ENCODE measurements around the gene DLG5. TPM values are rescaled to one million over a fixed set of nuclear protein-coding genes. Genes with fewer than 3 reads are reported as not detected.

The DLG5 gene
- total RNA-seq, 1 experiment from 2014 or later = 51.0 TPM

DNA sequence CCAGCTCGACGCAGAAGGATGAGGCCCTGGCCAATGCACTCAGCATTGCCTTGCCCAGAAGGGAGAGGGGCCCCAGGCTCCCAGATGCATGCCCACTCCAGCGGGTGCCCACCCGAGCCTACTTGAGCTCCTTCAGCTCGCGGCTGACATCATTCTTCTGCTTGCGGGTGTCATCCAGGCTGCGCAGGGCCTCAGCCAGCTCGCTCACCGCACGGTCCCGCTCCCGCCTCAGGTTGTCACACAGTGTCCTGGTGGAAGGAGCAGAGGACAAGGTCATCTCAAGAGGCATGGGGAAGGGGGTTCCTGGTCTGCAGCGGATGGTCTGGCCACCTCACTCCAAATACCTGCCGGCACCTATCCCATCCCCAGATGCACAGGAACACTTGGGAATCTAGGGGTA, 92.8 kb downstream of the DLG5 start:
- peaks cover 23% of the 10 kb centered on the region for H3K36me3 Mint-ChIP-seq (ENCODE audit: insufficient read depth, unreplicated experiment)
- no peak overlapping the region for H3K27ac Mint-ChIP-seq (ENCODE audit: unreplicated experiment)
- BruUV-seq (replicated peaks) = no TSS peak
- H3K4me3 Mint-ChIP-seq (ENCODE audit: low read depth, unreplicated experiment) = no peak overlapping the region
- H3K27me3 Mint-ChIP-seq (ENCODE audit: unreplicated experiment) = no peaks in the 10 kb centered on the region
- no peak for DNase-seq
- no peaks in the 10 kb centered on the region for H3K4me1 Mint-ChIP-seq (ENCODE audit: low read depth, unreplicated experiment)
- TF ChIP-seq, protein P1, sequence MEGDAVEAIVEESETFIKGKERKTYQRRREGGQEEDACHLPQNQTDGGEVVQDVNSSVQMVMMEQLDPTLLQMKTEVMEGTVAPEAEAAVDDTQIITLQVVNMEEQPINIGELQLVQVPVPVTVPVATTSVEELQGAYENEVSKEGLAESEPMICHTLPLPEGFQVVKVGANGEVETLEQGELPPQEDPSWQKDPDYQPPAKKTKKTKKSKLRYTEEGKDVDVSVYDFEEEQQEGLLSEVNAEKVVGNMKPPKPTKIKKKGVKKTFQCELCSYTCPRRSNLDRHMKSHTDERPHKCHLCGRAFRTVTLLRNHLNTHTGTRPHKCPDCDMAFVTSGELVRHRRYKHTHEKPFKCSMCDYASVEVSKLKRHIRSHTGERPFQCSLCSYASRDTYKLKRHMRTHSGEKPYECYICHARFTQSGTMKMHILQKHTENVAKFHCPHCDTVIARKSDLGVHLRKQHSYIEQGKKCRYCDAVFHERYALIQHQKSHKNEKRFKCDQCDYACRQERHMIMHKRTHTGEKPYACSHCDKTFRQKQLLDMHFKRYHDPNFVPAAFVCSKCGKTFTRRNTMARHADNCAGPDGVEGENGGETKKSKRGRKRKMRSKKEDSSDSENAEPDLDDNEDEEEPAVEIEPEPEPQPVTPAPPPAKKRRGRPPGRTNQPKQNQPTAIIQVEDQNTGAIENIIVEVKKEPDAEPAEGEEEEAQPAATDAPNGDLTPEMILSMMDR (IDR thresholded peaks at IDR 0.05; ENCODE audit: unreplicated experiment) = no peak
- CTCF ChIA-PET = interaction anchor here (0.7 kb wide), 1 partner anchor 160 kb away, joined by 3 read pairs; no protein-coding TSS in a partner anchor
- intact Hi-C loops (cut with micrococcal nuclease; ENCODE audit: unreplicated experiment) = no loop called here
- no peaks in the 10 kb centered on the region for H3K9me3 Mint-ChIP-seq (ENCODE audit: low read depth, unreplicated experiment)

DNA sequence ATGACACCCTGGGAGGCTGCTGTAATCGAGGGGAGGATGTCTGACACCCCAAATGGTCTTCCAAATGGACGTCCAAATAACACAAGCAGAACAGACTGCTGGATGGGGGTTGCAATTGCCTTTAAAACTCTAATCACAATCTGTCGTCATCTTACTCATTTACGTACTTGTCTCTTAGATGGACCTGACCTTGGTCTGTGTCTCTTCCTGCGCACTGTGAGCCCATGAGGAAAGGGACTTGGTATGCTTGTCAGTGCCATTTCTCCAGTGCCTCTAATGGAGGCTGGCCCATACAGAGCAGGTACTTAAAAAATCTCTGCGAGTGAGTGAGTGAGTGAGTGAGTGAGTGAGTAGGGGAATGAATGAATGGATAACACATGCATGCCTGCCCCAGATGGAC, 93.3 kb downstream of the DLG5 start:
- Mint-ChIP-seq H3K36me3 (ENCODE audit: insufficient read depth, unreplicated experiment) (peaks cover 20% of the 10 kb centered on the region), H3K27ac (ENCODE audit: unreplicated experiment) (no peak overlapping the region), H3K4me1 (ENCODE audit: low read depth, unreplicated experiment) (no peaks in the 10 kb centered on the region), H3K27me3 (ENCODE audit: unreplicated experiment) (no peaks in the 10 kb centered on the region), H3K4me3 (ENCODE audit: low read depth, unreplicated experiment) (no peak overlapping the region), H3K9me3 (ENCODE audit: low read depth, unreplicated experiment) (no peaks in the 10 kb centered on the region)
- no peak for DNase-seq
- intact Hi-C loops (cut with micrococcal nuclease; ENCODE audit: unreplicated experiment) = no loop called here
- CTCF ChIA-PET = interaction anchor here (0.7 kb wide), 1 partner anchor 160 kb away, joined by 3 read pairs; no protein-coding TSS in a partner anchor
- no TSS peak for BruUV-seq (replicated peaks)
- TF ChIP-seq, protein P1 (IDR thresholded peaks at IDR 0.05; ENCODE audit: unreplicated experiment) = no peak

GRCh38 chr10:77832238-77832637, 94.3 kb downstream of the DLG5 start:
- Mint-ChIP-seq H3K27ac (ENCODE audit: unreplicated experiment) (no peak overlapping the region), H3K4me1 (ENCODE audit: low read depth, unreplicated experiment) (peaks cover 6% of the 10 kb centered on the region), H3K36me3 (ENCODE audit: insufficient read depth, unreplicated experiment) (peaks cover 24% of the 10 kb centered on the region), H3K4me3 (ENCODE audit: low read depth, unreplicated experiment) (no peak overlapping the region), H3K9me3 (ENCODE audit: low read depth, unreplicated experiment) (no peaks in the 10 kb centered on the region), H3K27me3 (ENCODE audit: unreplicated experiment) (no peaks in the 10 kb centered on the region)
- CTCF ChIA-PET = interaction anchor here (0.6 kb wide), 1 partner anchor 197 kb away, joined by 3 read pairs; no protein-coding TSS in a partner anchor
- DNase-seq = no peak
- intact Hi-C loops (cut with micrococcal nuclease; ENCODE audit: unreplicated experiment) = no loop called here
- no TSS peak for BruUV-seq (replicated peaks)
- TF ChIP-seq, protein P1 (IDR thresholded peaks at IDR 0.05; ENCODE audit: unreplicated experiment) = no peak

GRCh38 chr10:77829356-77829755, 97.2 kb downstream of the DLG5 start:
- Mint-ChIP-seq H3K27me3 (ENCODE audit: unreplicated experiment) (no peaks in the 10 kb centered on the region), H3K27ac (ENCODE audit: unreplicated experiment) (no peak overlapping the region), H3K9me3 (ENCODE audit: low read depth, unreplicated experiment) (no peaks in the 10 kb centered on the region), H3K4me1 (ENCODE audit: low read depth, unreplicated experiment) (peaks cover 6% of the 10 kb centered on the region), H3K4me3 (ENCODE audit: low read depth, unreplicated experiment) (no peak overlapping the region), H3K36me3 (ENCODE audit: insufficient read depth, unreplicated experiment) (peaks cover 15% of the 10 kb centered on the region)
- intact Hi-C loops (cut with micrococcal nuclease; ENCODE audit: unreplicated experiment) = no loop called here
- DNase-seq = no peak
- CTCF ChIA-PET = no interaction called here
- no TSS peak for BruUV-seq (replicated peaks)
- TF ChIP-seq, protein P1 (IDR thresholded peaks at IDR 0.05; ENCODE audit: unreplicated experiment) = no peak

Measured in Calu3 (cell line).